SJSA1 (cell line): ENCODE data around the gene CCDC63. TPM values are rescaled to one million over a fixed set of nuclear protein-coding genes. Genes with fewer than 3 reads are reported as not detected.
A peak's percentile ranks its signal among the peaks of the same experiment; 100 is the strongest.

Experiments used
- DNase-seq, 2 experiments: peaks; one replicate each; pipeline ENCODE4 v3.0.0-alpha.2; 2015 to 2020; ENCODE audit warnings: low spot score in 2 of 2, low read depth in 1 of 2
- H3K27ac ChIP-seq: fragments of 250-450 bp; sonication (Bioruptor Pico); 2 replicates; pipeline ENCODE4 v1.5.1; 2020; ENCODE audit warnings: mild to moderate bottlenecking, moderate library complexity
- H3K27me3 ChIP-seq: fragments of 250-450 bp; sonication (Bioruptor Pico); replicated peaks from 2 replicates; pipeline ENCODE4 v1.5.1; 2020; ENCODE audit warnings: mild to moderate bottlenecking, moderate library complexity
- H3K36me3 ChIP-seq: fragments of 250-450 bp; sonication (Bioruptor Pico); 2 replicates; pipeline ENCODE4 v1.5.1; 2020; ENCODE audit warnings: mild to moderate bottlenecking
- H3K4me1 ChIP-seq: fragments of 250-450 bp; sonication (Bioruptor Pico); replicated peaks from 2 replicates; pipeline ENCODE4 v1.6.1; 2021; ENCODE audit warnings: mild to moderate bottlenecking
- H3K4me3 ChIP-seq: fragments of 250-450 bp; sonication (Bioruptor Pico); 2 replicates; pipeline ENCODE4 v1.5.1; 2020; ENCODE audit warnings: mild to moderate bottlenecking
- H3K9me3 ChIP-seq: fragments of 250-450 bp; sonication (Bioruptor Pico); replicated peaks from 2 replicates; pipeline ENCODE4 v1.5.1; 2020; ENCODE audit warnings: mild to moderate bottlenecking
- total RNA-seq: library from RNA; depleted of rRNA; stranded (reverse); fragments of >200 nt; shearing (Covaris generic); gene quantifications from 2 replicates; pipeline ENCODE4 v1.2.3, GENCODE V29; 2014

Gene CCDC63
- total RNA-seq, 1 experiment from 2014 or later, result not detected

GRCh38 chr12:110927546-110927945 lies 80.8 kb downstream of the CCDC63 start:
- Histone ChIP-seq H3K27me3 (no peaks in the 10 kb centered on the region; the same call in 1 of the 2 replicates), H3K36me3 (no peaks in the 10 kb centered on the region), H3K27ac (no peak overlapping the region), H3K9me3 (no peaks in the 10 kb centered on the region), H3K4me3 (no peak overlapping the region), H3K4me1 (no peaks in the 10 kb centered on the region)
- DNase-seq, result no peak

DNA sequence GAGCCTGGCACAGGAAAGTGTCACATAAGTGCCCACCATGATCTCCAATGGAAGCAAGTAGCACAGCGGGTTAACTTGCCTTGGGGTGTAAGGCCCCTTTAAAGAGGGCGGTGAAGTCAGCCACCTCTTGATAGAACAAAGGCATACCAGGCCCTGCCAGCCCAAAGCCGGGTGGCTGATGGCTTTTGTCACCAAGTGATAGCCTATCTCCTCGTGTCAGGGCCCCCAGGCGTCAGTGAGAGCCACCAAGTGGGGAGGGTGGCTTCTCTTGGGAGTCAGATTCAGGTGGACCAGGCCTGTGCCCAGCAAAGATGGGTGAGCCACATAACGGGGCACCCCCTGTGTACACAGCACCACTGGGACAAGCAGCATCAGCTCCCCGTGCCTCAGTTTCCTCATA lies 81.9 kb downstream of the CCDC63 start:
- H3K4me1 ChIP-seq, result no peaks in the 10 kb centered on the region
- no peaks in the 10 kb centered on the region; the same call in 1 of the 2 replicates for H3K27me3 ChIP-seq
- no peaks in the 10 kb centered on the region for H3K9me3 ChIP-seq
- DNase-seq, result no peak
- H3K27ac ChIP-seq, result no peak overlapping the region
- H3K4me3 ChIP-seq, result no peak overlapping the region
- no peaks in the 10 kb centered on the region for H3K36me3 ChIP-seq

DNA sequence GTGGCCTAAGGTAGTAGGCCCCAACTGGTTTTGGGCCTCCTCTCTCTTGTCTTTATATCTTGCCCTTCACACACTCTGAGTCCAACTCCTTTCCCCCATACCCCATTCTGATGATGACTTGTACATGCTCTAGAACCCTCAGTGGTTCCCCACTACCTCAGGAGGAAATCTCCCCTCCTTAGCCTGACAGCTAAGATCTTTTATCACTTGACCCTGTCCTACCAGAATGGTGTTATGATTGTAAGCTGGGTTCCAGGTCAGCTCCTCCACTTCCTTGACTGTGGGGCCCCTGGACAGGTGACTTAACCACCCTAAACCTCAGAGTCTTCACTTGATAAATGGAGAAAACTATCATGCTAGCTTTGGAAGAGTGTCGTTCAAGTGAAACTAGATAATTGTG lies 83.0 kb downstream of the CCDC63 start:
- Histone ChIP-seq H3K36me3 (no peaks in the 10 kb centered on the region), H3K9me3 (no peaks in the 10 kb centered on the region), H3K27ac (no peak overlapping the region), H3K4me1 (peaks cover 8% of the 10 kb centered on the region), H3K4me3 (no peak overlapping the region), H3K27me3 (no peaks in the 10 kb centered on the region; the same call in 1 of the 2 replicates)
- no peak for DNase-seq

DNA sequence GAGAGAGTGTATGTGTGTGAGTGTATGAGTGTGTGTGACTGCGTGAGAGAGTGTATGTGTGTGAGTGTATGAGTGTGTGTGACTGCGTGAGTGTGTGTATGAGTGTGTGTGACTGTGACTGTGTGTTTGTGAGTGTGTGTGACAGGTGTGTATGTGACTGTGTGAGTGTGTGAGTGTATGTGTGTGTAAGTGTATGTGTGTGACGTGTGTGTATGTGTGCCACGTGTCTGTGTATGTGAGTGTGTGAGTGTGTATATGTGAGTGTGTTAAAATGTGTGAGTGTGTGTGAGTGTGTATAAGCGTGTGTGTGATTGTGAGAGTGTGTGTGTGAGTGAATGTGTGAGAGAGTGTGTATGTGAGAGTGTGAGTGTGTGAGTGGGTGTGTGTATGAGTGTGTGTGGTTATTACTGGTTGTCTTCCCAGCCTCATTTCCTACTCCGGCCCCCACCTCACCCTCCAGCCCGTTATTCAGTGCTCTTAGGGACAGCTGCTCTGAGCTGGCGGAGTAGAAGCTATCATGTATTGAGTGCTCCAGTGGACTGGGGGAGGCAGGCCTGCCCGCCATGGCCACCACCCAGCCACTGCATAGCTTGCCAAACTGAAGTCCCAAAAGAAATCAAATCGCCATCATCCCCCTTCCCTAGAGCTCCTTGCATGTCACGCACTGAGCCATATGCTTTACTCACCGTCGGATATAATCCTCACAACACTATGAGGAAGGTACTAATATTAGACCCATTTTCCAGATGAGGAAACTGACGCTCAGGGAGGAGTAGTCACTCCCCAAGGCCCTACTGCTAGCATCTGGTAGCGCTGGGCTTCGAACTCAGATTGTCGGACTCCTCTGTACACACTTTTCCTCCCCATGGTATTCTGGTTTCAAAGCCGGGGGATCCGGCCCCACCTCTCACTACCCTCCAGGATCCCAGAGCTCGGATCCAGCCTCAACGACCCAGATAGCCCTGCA lies 83.8 kb downstream of the CCDC63 start:
- Histone ChIP-seq H3K36me3 (no peaks in the 10 kb centered on the region), H3K9me3 (no peaks in the 10 kb centered on the region), H3K4me1 (peaks cover 8% of the 10 kb centered on the region), H3K4me3 (no peak overlapping the region), H3K27me3 (no peaks in the 10 kb centered on the region; the same call in 1 of the 2 replicates), H3K27ac (no peak overlapping the region)
- no peak for DNase-seq

DNA sequence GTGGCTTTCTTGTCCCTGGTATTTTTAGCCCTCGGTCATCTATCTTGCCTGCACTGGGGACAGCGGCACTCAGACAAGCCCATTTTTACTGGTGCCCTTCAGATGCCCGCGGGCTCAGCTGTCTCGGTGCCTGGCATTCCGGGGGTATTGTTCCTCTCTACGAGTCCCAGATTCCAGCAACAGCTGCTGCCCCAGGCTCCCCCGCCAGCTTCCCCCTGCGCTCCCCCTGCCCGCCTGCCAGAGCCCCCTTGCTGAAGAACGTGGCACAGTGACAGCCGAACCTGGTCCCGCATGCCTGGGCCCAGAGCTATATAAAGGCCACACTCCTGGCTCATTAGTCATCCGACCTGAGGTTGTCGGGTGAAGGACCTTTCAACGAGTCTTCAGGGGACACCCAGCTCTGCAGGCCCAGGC lies 84.5 kb downstream of the CCDC63 start:
- no peak for DNase-seq
- H3K27me3 ChIP-seq, result no peaks in the 10 kb centered on the region; the same call in 1 of the 2 replicates
- H3K27ac ChIP-seq, result no peak overlapping the region
- H3K36me3 ChIP-seq, result no peaks in the 10 kb centered on the region
- peaks cover 8% of the 10 kb centered on the region for H3K4me1 ChIP-seq
- no peaks in the 10 kb centered on the region for H3K9me3 ChIP-seq
- no peak overlapping the region for H3K4me3 ChIP-seq

DNA sequence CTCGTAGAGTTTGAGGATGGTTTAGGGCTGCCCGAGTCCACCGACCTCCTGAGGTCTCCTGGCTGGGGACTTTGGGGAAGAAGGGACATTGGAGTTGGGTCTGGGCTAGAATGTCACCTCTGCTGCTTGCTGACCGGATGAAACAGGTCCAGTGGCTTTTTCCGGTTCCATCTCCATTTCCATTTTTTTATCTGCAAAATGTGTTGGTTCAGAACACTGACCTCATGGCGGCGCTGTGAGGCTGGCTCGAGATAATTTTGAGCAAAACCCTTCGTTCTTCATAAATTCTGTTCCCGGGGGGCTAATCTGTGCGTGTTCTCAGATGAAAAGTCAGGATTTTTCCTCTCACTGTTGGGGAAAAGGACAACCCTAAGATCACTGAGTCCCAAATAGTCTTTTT lies 85.3 kb downstream of the CCDC63 start:
- H3K4me1 ChIP-seq, result peaks cover 8% of the 10 kb centered on the region
- no peak overlapping the region for H3K4me3 ChIP-seq
- no peaks in the 10 kb centered on the region for H3K9me3 ChIP-seq
- DNase-seq, result no peak
- no peaks in the 10 kb centered on the region for H3K36me3 ChIP-seq
- H3K27me3 ChIP-seq, result no peaks in the 10 kb centered on the region; the same call in 1 of the 2 replicates
- H3K27ac ChIP-seq, result no peak overlapping the region

- no peak overlapping the region for H3K4me3 ChIP-seq
- 0 out of 2 replicates have a peak, but pooled peaks cover 4% of the 10 kb centered on the region for H3K27me3 ChIP-seq
- no peak for DNase-seq
- no peak overlapping the region for H3K27ac ChIP-seq
- H3K36me3 ChIP-seq, result no peaks in the 10 kb centered on the region
- no peaks in the 10 kb centered on the region for H3K9me3 ChIP-seq
- H3K4me1 ChIP-seq, result peaks cover 8% of the 10 kb centered on the region
Observed at GRCh38 chr12:110933326-110933974, 86.7 kb downstream of the CCDC63 start.

DNA sequence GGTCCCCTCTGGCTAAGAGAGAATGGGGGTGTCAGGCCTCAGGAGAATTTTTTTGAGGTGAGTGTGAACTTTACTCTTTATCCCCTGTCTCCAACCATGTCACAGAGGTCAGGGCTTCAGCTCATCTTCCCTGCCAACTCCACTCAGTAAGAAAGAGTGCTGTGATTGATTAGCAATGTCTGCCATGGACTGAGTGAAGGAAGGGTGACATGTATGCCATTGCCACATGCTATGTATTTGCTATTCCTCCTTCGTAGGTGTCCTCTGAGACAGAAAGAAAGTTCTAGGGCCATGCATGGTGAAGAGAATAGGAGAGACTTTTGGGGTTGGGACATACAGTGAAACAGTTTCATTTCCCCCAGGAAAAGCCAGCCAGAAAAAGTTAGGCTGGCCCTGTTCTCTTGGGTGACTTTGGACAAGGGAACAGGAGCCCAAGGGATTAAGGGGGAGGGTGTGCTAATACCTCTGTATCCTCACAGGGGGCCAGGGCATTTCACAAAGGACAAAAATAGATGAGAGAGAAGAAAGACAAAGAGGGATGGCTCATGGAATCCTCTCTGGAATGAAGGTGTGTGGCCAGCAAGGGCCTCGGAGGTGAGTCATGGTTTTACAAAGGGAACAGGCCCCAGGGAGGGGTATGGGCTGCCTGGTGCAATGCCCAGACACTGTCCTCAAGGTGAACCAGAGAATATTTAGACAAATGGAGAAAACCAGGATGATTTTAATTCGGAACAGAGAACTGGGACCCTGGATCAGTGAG lies 87.5 kb downstream of the CCDC63 start:
- Histone ChIP-seq H3K36me3 (no peaks in the 10 kb centered on the region), H3K9me3 (no peaks in the 10 kb centered on the region), H3K27me3 (0 out of 2 replicates have a peak, but pooled peaks cover 4% of the 10 kb centered on the region), H3K27ac (no peak overlapping the region), H3K4me1 (peaks cover 8% of the 10 kb centered on the region), H3K4me3 (no peak overlapping the region)
- DNase-seq, result peak in 1 of 2 experiments; percentile 30

- H3K27me3 ChIP-seq, result 0 out of 2 replicates have a peak, but pooled peaks cover 4% of the 10 kb centered on the region
- H3K4me1 ChIP-seq, result peaks cover 8% of the 10 kb centered on the region
- DNase-seq, result no peak
- H3K27ac ChIP-seq, result no peak overlapping the region
- H3K36me3 ChIP-seq, result no peaks in the 10 kb centered on the region
- H3K4me3 ChIP-seq, result no peak overlapping the region
- H3K9me3 ChIP-seq, result no peaks in the 10 kb centered on the region
Observed at GRCh38 chr12:110935588-110935987, 88.8 kb downstream of the CCDC63 start.

DNA sequence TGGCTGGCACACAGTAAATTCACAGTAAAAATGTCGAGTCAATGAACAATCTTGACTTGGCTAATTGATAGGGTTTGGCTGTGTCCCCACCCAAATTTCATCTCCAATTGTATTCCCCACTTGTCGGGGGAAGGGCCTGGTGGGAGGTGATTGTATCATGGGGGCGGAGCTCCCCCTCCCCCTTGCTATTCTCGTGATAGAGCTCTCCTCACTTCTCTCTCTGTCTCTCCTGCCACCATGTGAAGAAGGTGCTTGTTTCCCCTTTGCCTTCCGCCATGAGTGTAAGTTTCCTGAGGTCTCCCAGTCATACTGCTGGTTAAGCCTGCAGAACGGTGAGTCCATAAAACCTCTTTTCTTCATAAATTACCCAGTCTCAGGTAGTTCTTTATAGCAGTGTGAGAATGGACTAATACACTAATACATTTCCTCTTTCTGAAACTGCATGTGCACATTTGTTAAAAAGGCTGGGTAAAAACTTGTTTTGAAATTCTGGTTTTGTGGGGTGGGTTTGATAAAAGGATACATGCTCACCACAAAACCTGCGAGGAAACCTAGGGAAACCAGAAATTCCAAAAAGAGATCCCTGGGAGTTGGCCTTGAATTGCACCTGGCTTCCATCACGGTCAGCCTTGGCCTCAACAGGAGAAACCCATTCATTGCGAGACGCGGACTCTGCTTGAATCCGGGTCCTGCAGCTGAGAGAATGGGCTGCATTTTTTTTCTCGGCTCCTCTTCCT lies 89.7 kb downstream of the CCDC63 start:
- Histone ChIP-seq H3K27me3 (0 out of 2 replicates have a peak, but pooled peaks cover 4% of the 10 kb centered on the region), H3K4me1 (peaks cover 8% of the 10 kb centered on the region), H3K9me3 (no peaks in the 10 kb centered on the region), H3K27ac (no peak overlapping the region), H3K4me3 (no peak overlapping the region), H3K36me3 (no peaks in the 10 kb centered on the region)
- no peak for DNase-seq

DNA sequence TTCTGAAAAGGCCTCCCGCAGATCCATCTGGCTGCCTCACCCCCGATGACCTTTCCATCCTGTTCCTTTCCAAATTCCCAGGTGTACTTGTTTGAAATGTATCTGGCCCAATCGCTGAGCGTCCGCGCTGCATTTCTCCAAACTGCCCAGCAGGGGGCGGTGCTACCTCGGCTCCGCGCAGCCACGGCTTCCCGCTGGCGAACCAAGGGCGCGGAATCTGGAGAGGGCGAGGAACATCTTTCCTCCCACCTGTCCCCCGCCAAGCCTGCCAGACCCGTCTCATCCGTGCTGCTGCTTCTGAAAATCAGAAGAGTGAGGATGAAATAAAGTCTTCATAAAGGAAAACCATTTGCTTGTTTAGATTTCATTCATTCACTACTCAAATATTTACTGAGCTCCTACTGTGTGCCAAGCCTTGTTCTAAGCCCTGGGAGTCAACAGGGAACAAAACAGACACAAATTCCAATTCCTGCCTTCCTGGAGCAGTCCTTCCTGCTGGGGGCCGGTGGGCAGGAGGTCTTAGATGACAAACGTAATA lies 90.4 kb downstream of the CCDC63 start:
- H3K36me3 ChIP-seq, result no peaks in the 10 kb centered on the region
- no peak overlapping the region for H3K4me3 ChIP-seq
- DNase-seq, result peak in 1 of 2 experiments; percentile 20

DNA sequence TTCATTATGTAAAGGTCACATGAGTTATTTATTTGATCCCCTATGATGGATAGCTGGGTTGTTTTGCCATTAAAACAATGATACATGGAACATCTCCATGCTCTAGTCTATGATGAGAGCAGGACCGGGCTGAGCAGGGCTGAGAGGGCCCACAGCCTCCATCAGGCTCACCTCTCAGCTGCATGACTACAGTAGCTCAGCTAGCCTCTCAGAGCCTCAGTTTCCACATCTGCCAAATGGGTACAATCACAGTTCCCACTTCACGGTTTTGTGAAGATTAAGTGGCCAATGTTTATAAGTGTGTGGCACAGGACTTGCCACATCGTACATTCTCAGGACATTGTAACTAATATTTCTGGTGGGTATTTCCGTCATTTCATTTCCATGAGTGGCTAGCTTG lies 93.5 kb downstream of the CCDC63 start:
- H3K36me3 ChIP-seq, result no peaks in the 10 kb centered on the region
- no peak for DNase-seq
- H3K4me3 ChIP-seq, result no peak overlapping the region
- H3K27ac ChIP-seq, result no peak overlapping the region
- 0 out of 2 replicates have a peak, but pooled peaks cover 4% of the 10 kb centered on the region for H3K27me3 ChIP-seq
- H3K9me3 ChIP-seq, result no peaks in the 10 kb centered on the region
- no peaks in the 10 kb centered on the region for H3K4me1 ChIP-seq

More for the DNA sequence above, 90.4 kb downstream of the CCDC63 start:
- 0 out of 2 replicates have a peak, but pooled peaks cover 4% of the 10 kb centered on the region for H3K27me3 ChIP-seq
- H3K27ac ChIP-seq, result no peak overlapping the region
- peaks cover 8% of the 10 kb centered on the region for H3K4me1 ChIP-seq
- no peaks in the 10 kb centered on the region for H3K9me3 ChIP-seq
